HAP-1 (cell line): ENCODE data around the gene PUS10.
A peak's percentile ranks its signal among the peaks of the same experiment; 100 is the strongest.
"Not testable (repeated sequence)": the region's sequence is repeated elsewhere in the genome, so short reads cannot be mapped to it uniquely, and the experiment has no call there.

Experiments
- DNase-seq, 2 experiments: peaks; one replicate each; pipeline ENCODE4 v3.0.0-alpha.2; 2016 to 2020; ENCODE audit warnings: low spot score in 2 of 2
- H3K27me3 ChIP-seq: fragments of 250-450 bp; sonication (Bioruptor Pico); 2 replicates; pipeline ENCODE4 v1.5.1; 2020; ENCODE audit warnings: low read depth, mild to moderate bottlenecking, moderate library complexity
- H3K36me3 ChIP-seq: fragments of 250-450 bp; sonication (Bioruptor Pico); replicated peaks from 2 replicates; pipeline ENCODE4 v1.5.1; 2020; ENCODE audit warnings: mild to moderate bottlenecking
- H3K4me1 ChIP-seq: fragments of 250-450 bp; sonication (Bioruptor Pico); 2 replicates; pipeline ENCODE4 v1.5.1; 2020; ENCODE audit warnings: mild to moderate bottlenecking
- H3K4me3 ChIP-seq: fragments of 250-450 bp; sonication (Bioruptor Pico); 2 replicates; pipeline ENCODE4 v1.5.1; 2020; ENCODE audit warnings: mild to moderate bottlenecking, moderate library complexity
- H3K9me3 ChIP-seq: fragments of 250-450 bp; sonication (Bioruptor Pico); 2 replicates; pipeline ENCODE4 v1.5.1; 2020; ENCODE audit warnings: mild to moderate bottlenecking, moderate library complexity
- in situ Hi-C: fragments of 300-500 bp; cut with MboI; formaldehyde crosslinking; loops from 3 replicates; pipeline ENCODE4 v1.14.3; 2020; ENCODE audit warnings: low sequenced_read_pairs, inconsistent platforms, mixed read lengths

The PUS10 gene

DNA sequence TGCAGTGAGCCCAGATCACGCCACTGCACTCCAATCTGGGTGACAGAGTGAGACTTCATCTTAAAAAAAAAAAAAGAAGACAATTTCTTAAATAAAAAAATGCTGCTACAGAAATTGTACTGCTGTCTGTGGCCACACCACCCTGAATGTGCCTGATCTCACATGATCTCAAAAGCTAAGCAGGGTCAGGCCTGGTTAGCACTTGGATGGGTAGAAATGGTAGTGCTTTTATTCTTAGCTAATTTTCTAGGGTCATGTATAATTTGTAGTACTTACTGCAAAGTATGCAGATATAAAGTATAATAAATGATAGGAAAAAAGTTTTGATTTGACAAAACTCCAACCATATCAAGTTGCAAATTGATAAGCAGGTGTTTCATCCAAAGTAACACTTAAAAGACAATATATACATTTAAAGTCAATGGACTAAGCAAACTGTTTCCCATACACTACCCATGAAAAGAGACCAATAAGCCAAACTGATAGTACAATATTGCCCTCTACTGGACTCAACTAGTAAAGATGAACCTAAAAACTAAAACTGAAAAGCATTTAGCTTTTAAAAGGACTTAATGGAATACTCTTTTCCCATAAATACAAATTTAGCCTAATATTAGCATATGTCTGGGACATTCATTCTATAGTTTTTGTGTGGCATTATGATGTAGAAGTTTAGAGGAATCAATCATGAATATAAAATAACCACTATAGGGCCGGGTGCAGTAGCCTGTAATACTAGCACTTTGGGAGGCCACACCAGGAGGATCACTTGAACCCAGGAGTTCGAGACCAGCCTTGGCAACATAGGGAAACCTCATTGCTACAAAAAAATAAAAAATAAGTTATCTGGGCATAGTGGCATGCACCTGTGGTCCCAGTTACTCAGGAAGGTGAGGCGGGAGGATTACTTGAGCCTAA, 19.2 kb downstream of the PUS10 start:
- H3K4me1 ChIP-seq = no peaks in the 10 kb centered on the region
- in situ Hi-C loops = loop anchor here (5.0 kb wide), 1 partner anchor 197 kb away; no protein-coding TSS in a partner anchor

DNA sequence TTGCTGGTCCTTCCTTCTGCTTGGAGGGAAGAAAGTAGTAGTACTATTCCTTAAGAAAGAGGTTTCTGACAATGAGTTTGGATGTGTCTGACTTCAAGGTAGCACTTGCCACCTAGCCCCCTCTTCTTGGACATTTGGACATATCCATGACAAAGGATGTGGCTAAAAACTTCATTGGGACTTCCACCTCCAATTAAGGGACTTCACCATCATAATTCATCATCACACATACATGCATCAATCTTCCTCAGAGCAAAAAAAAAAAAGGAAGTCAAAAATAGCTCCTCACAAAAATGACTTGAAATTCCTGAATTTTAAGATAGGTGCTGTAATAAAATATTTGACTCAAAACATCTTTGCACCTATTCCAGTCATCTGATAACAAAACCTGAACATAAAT, 23.9 kb downstream of the PUS10 start:
- no peak for DNase-seq
- in situ Hi-C loops = no loop called here

More for the DNA sequence above, 19.2 kb downstream of the PUS10 start:
- H3K9me3 ChIP-seq = no peaks in the 10 kb centered on the region
- H3K36me3 ChIP-seq = no peaks in the 10 kb centered on the region
- peak in 1 of 2 experiments; percentile 64 for DNase-seq
- no peak overlapping the region for H3K4me3 ChIP-seq
- H3K27me3 ChIP-seq = no peaks in the 10 kb centered on the region

DNA sequence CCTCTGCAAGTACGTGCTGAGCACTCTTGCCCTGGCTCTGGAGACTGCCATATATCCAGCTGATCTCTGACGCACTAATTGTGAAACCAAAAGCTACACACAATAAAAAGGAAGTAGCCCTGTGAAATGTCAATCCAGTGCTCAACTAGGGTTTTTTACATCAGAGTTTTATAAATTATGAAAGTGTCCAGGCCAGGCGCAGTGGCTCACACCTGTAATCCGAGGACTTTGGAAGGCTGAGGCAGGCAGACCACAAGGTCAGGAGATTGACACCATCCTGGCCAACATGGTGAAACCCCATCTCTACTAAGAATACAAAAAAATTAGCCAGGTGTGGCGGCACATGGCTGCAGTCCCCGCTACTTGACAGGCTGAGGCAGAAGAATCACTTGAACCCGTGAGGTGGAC, 25.1 kb downstream of the PUS10 start:
- H3K4me1 ChIP-seq = no peaks in the 10 kb centered on the region
- H3K9me3 ChIP-seq = peaks cover 3% of the 10 kb centered on the region
- no peaks in the 10 kb centered on the region for H3K36me3 ChIP-seq
- no peak for DNase-seq
- H3K4me3 ChIP-seq = no peak overlapping the region
- in situ Hi-C loops = no loop called here
- no peaks in the 10 kb centered on the region for H3K27me3 ChIP-seq

More for the DNA sequence above, 23.9 kb downstream of the PUS10 start:
- no peaks in the 10 kb centered on the region for H3K4me1 ChIP-seq
- no peaks in the 10 kb centered on the region for H3K27me3 ChIP-seq
- H3K36me3 ChIP-seq = no peaks in the 10 kb centered on the region
- no peak overlapping the region for H3K4me3 ChIP-seq
- H3K9me3 ChIP-seq = peaks cover 3% of the 10 kb centered on the region

DNA sequence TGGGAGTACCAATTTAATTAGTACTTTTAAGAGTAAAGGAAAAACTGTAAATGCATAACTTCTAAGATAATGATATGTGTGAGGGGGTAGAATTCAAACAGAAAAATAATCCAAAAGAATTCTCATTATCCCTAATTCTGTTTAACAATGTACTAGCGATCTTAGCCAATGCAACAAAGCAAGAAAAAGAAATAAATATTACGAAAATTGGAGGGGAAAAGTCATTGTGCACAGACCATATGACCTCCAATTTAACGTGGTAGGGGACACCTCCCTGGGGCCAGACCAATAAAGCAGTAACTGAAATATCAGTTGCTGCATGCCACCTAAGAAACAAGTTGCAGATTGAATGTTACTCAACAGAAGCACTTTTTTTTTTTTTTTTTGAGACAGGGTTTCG, 26.4 kb downstream of the PUS10 start:
- Histone ChIP-seq H3K4me1 (no peaks in the 10 kb centered on the region), H3K27me3 (no peaks in the 10 kb centered on the region), H3K9me3 (peaks cover 3% of the 10 kb centered on the region), H3K36me3 (no peaks in the 10 kb centered on the region), H3K4me3 (no peak overlapping the region)
- in situ Hi-C loops = no loop called here
- DNase-seq = no peak

DNA sequence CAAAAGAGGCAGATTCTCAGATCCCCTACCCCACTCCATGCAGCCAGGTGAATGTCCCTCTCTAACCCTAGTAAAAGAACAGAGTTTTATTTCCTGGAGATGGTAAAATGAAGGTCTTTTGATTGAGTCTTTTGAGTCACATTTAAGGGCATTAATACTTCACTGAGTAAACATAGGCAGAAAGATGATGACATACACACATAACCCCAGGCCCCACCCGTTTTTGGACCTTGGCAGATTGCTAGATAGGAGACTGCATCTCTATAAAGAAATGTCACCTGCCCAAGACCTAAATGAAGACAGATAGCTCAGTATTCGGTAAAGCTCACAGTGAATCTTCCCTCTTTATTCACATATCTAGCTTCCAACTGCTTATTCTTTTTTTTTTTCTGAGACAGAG, 28.8 kb downstream of the PUS10 start:
- Histone ChIP-seq H3K9me3 (peaks cover 3% of the 10 kb centered on the region), H3K4me1 (no peaks in the 10 kb centered on the region), H3K36me3 (no peaks in the 10 kb centered on the region), H3K27me3 (no peaks in the 10 kb centered on the region), H3K4me3 (no peak overlapping the region)
- no peak for DNase-seq
- in situ Hi-C loops = no loop called here

DNA sequence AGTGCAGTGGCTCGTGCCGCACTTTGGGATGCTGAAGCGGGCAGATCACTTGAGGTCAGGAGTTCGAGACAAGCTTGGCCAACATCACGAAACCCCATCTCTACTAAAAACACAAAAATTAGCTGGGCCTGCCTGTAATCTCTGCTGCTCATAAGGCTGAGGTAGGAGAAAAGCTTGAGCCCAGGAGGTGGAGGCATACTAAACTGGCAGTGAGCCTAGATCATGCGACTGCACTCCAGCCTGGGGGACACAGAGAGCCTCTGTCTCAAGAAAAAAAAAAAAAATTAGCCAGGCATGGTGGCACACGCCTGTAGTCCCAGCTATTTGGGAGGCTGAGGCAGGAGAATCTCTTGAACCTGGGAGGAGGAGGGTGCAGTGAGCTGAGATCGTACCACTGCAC, 30.4 kb downstream of the PUS10 start:
- H3K4me1 ChIP-seq, in situ Hi-C loops: not testable (repeated sequence)

DNA sequence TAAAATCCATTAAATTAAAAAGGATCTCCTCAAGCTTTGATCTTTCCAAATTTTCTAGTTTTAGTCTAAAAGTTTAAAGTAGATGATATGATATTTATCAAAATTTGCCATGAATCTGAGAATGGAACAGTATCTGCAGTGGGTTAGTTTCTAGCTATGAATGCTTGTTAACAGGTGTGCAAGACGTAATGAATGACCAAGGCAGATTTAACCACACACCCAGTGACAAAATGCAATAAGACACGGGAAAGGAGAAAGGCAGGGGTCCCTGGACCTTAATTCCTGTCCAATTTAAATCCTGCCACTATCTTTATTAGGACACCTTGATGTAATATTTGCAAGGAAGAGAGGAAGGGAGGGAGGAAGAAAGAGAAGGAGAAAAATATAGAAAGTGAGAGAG, 31.0 kb downstream of the PUS10 start:
- H3K36me3 ChIP-seq = no peaks in the 10 kb centered on the region
- peaks cover 3% of the 10 kb centered on the region for H3K9me3 ChIP-seq
- no peak overlapping the region for H3K4me3 ChIP-seq
- in situ Hi-C loops = no loop called here
- no peaks in the 10 kb centered on the region for H3K4me1 ChIP-seq
- H3K27me3 ChIP-seq = no peaks in the 10 kb centered on the region
- DNase-seq = no peak

More for the DNA sequence above, 30.4 kb downstream of the PUS10 start:
- not testable (repeated sequence) for H3K27me3 ChIP-seq, H3K36me3 ChIP-seq, DNase-seq, H3K9me3 ChIP-seq, H3K4me3 ChIP-seq

DNA sequence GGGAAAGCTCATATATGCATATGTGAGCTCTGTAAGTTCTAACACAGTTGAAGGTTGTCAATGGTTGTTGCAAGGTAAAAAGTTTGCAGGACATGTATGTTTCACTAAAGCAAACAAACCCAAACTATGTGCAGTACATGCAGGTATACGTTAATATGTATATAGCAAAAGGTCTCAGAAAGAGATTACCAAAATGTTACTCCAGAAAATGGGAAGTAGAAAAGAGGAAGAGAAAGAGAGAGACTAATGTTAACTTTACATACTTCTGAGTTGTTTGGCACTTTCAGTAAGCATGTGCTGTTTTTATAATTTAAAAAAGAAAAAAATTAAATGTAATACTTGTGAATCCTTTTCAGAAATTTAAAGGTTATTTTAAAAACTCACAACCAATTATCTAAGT, 33.3 kb downstream of the PUS10 start:
- in situ Hi-C loops = no loop called here
- no peaks in the 10 kb centered on the region for H3K9me3 ChIP-seq
- no peaks in the 10 kb centered on the region for H3K36me3 ChIP-seq
- no peak overlapping the region for H3K4me3 ChIP-seq
- H3K4me1 ChIP-seq = no peaks in the 10 kb centered on the region
- H3K27me3 ChIP-seq = no peaks in the 10 kb centered on the region
- DNase-seq = no peak

DNA sequence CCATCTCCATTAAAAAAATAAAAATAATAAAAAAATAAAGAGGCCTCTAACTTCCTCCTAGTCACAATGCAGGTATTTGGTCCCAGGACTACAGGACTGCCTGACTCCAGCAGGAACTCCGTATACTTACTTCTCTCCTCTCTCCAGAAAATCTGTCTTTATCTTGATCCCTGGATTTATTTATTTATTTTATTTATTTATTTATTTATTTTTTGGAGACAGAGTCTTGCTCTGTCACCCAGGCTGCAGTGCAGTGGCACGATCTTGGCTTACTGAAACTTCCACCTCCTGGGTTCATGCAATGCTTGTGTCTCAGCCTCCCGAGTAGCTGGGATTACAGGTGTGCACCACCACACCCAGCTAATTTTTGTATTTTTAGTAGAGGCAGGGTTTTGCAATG, 36.0 kb downstream of the PUS10 start:
- H3K27me3 ChIP-seq, in situ Hi-C loops, DNase-seq, H3K4me3 ChIP-seq, H3K36me3 ChIP-seq, H3K9me3 ChIP-seq, H3K4me1 ChIP-seq: not testable (repeated sequence)

DNA sequence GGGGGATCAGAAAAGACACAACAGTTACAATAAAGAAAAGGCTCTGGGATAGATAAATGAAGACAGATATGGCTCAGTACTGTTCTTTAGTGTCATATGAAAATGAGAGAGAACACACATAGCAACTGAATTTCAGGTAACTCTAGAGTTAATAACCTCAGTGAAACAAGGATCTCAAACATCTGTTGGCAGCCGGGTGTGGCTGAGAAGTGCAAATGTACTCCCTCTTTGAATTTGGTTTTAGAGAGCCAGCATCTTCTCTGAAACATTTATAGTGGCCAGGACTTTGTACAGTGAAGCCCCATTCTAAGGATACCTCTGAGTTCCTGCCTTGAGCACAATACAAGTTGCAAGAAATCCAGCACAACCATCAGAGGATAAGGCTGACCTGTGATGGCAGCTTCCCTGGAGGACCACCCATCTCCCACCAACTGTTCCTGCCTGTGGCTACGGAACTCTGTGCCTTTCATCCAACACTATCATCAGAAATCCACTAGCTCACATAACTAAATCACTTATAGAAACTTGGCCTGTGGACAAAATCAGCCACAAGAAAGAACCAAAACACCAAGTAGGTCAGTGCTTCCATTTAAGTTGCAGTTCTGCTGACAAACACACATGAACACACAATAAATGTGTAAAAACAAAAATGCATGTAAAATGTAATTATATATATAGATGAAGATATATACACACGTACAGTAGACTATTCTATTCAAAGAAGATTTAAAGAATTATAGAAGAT, 37.8 kb downstream of the PUS10 start:
- in situ Hi-C loops = no loop called here
- H3K36me3 ChIP-seq = no peaks in the 10 kb centered on the region
- no peak for DNase-seq
- H3K4me3 ChIP-seq = no peak overlapping the region
- H3K4me1 ChIP-seq = no peaks in the 10 kb centered on the region
- no peaks in the 10 kb centered on the region for H3K9me3 ChIP-seq
- no peaks in the 10 kb centered on the region for H3K27me3 ChIP-seq

DNA sequence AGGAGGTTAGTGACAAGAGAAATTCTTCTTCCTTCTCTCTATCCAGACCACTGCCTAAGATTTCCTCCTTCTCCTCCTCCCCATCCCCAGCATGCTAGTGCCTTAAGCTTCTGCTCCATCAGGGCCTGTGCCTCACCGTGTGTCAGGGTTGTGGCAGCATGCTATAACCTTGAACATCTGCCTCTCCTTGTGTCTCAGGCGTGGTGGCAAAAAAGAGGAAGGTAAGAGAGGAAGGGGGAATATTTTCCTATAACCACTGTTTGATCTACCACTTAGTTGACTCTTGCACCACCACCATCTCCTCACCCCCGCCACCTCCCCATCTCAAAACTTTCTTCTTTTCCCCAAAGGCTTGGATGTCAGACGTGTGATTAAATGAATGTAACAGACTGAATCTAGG, 38.8 kb downstream of the PUS10 start:
- no peaks in the 10 kb centered on the region for H3K36me3 ChIP-seq
- H3K4me1 ChIP-seq = no peaks in the 10 kb centered on the region
- no peak for DNase-seq
- H3K4me3 ChIP-seq = no peak overlapping the region
- in situ Hi-C loops = no loop called here
- H3K9me3 ChIP-seq = no peaks in the 10 kb centered on the region
- H3K27me3 ChIP-seq = no peaks in the 10 kb centered on the region

DNA sequence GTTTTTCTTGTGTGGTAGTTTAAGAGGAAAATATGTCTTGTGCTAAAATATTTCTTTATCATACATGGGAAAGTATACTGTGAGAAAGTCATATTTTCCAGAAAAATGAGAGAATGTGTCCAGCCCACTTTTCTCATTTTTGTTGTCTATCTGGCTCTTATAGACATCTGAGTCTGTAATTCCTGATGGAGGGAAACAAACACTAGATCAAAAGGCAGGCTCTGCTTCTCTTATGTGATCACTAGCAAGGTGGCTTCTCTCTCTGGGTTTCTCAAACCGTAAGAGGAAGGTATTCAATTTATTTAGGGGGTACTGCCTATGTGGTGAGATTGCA, 40.5 kb downstream of the PUS10 start:
- H3K36me3 ChIP-seq = no peaks in the 10 kb centered on the region
- no peak overlapping the region for H3K4me3 ChIP-seq
- H3K27me3 ChIP-seq = no peaks in the 10 kb centered on the region
- no peak for DNase-seq
- H3K9me3 ChIP-seq = no peaks in the 10 kb centered on the region
- in situ Hi-C loops = no loop called here
- no peaks in the 10 kb centered on the region for H3K4me1 ChIP-seq

DNA sequence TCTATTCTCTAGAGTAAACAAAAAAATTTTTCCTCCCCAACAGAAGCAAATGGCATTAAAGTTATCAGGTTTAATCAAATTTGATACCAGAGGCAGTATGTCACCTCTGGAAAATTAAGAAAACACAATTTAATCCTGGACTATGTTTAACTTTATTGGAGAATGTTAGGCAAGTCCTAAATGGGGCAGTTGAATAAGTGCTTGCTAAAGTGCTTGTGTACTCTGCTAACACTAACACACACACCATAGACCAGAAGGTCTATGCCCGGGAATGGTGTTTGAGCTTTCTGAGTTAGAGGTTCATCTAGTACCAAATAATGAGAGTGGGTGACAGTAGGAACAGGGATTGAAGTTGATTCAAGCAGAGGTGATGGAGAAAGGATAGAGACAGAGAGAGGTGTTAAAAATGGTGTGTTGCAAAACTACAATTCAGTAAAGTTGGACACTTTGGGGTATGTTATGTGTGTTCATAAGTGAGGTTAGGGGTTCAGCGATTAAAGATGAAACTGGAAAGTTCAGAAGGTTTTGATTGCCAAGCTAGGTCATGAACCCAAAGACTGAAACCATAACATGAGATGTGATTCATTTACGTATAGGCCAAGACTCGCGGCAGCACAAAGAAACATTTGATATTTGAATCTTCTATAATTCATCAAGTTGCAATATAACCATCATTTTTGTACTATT, 41.0 kb downstream of the PUS10 start:
- H3K9me3 ChIP-seq = no peaks in the 10 kb centered on the region
- DNase-seq = no peak
- no peak overlapping the region for H3K4me3 ChIP-seq
- in situ Hi-C loops = no loop called here
- H3K27me3 ChIP-seq = no peaks in the 10 kb centered on the region
- H3K36me3 ChIP-seq = no peaks in the 10 kb centered on the region
- H3K4me1 ChIP-seq = no peaks in the 10 kb centered on the region
